Naive B cell (primary cell): ENCODE results near the gene ELMO1. TPM values are rescaled to one million over a fixed set of nuclear protein-coding genes. Genes with fewer than 3 reads are reported as not detected.

Experiments used
- ATAC-seq, 2 donors: fragments of 150-1000 bp; cut with Tn5 transposase; 2 replicates each; pipeline ENCODE4 v1.10.0; 2021; ENCODE audit warnings: low read depth in 2 of 2, mild to moderate bottlenecking in 2 of 2, moderate library complexity in 2 of 2
- DNase-seq: peaks from one replicate; pipeline ENCODE4 v3.0.0; 2022
- H3K27ac Mint-ChIP-seq, 6 donors: one replicate each; pipeline ENCODE4 v1.8.0; 2020 to 2022; ENCODE audit warnings: mild to moderate bottlenecking in 6 of 6, mixed read lengths in 6 of 6, moderate library complexity in 5 of 6, inconsistent platforms in 2 of 6
- H3K27me3 Mint-ChIP-seq, 3 donors: one replicate each; pipeline ENCODE4 v1.8.0; 2021 to 2022; ENCODE audit warnings: mixed read lengths in 3 of 3, mild to moderate bottlenecking in 1 of 3
- H3K36me3 Mint-ChIP-seq, 2 donors: one replicate each; pipeline ENCODE4 v1.8.0; 2020 to 2022; ENCODE audit warnings: mixed read lengths in 2 of 2, inconsistent platforms in 1 of 2, mild to moderate bottlenecking in 1 of 2
- H3K4me1 Mint-ChIP-seq, 3 donors: one replicate each; pipeline ENCODE4 v1.8.0; 2020 to 2022; ENCODE audit warnings: mixed read lengths in 3 of 3, inconsistent platforms in 1 of 3, mild to moderate bottlenecking in 1 of 3, moderate library complexity in 1 of 3
- H3K4me3 Mint-ChIP-seq, 8 donors: one replicate each; pipeline ENCODE4 v1.8.0; 2020 to 2022; ENCODE audit warnings: mild to moderate bottlenecking in 8 of 8, mixed read lengths in 8 of 8, moderate library complexity in 8 of 8, inconsistent platforms in 2 of 8
- H3K9me3 Mint-ChIP-seq, 7 donors: one replicate each; pipeline ENCODE4 v1.8.0; 2020 to 2022; ENCODE audit warnings: mixed read lengths in 7 of 7, mild to moderate bottlenecking in 5 of 7, inconsistent platforms in 2 of 7, moderate library complexity in 1 of 7
- polyA plus RNA-seq, 6 donors: library from polyadenylated mRNA; unstranded; fragments of 300-500 nt; fragmentation: Illumina TruSeq; gene quantifications; one replicate each; pipeline ENCODE4 v1.2.3, GENCODE V29; 2021; ENCODE audit warnings: low read depth in 6 of 6

The ELMO1 gene
- polyA plus RNA-seq, 6 donors from 2014 or later, result 42.8 to 69.9 (median 59.5) TPM

DNA sequence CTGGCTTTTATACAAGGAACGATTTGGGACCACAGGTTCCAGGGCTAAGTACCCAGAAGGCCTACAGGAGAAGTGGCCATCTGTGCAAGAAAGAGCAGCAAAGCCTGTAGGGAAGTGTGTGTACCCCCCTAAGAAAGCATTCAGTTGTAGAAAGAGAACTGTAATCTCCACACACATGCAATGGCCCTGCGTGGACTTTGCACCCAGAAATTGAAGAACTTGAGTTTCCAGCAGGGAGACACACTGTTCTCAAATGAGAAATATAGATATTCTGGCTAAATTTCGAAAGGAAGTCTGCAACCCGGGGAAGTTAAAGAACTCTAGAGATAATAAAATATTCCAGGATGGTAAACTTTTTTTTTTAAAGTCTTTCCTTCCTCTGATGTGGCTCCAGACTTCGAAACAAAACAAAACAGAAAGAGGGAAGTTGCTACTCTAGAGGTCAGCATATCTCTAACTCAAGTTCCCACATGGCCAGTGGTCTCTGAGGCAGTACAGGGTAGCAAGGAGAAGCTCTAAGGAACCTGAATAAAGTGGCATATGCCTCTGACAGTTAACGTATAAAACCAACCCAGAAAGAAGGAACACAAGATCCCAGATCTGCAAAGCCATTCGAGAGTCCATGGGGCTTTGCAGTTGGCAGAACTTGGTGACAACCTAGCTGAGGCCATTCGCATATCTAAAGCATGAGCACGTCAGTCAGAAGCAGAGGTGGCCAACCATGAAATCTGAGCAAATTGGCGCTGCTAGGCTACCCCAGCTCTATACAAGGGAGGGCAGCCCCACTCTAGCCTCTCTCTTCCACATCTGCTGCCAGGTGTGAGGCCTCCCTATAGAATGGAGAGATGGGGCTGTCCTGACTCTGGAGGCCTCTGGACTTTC, 56.6 kb downstream of the ELMO1 start:
- Mint-ChIP-seq H3K4me1 (peaks cover 59 to 77% (median 70%) of the 10 kb centered on the region in 3 donors), H3K9me3 (no peaks in the 10 kb centered on the region), H3K27ac (peak overlapping the region; percentile 36 to 93 (median 86)), H3K27me3 (no peaks in the 10 kb centered on the region), H3K36me3 (no peaks in the 10 kb centered on the region), H3K4me3 (peak overlapping the region in 5 of 8 donors; percentile 52 to 85 (median 64))
- no peak for DNase-seq
- peak; percentile 76 to 77 for ATAC-seq

DNA sequence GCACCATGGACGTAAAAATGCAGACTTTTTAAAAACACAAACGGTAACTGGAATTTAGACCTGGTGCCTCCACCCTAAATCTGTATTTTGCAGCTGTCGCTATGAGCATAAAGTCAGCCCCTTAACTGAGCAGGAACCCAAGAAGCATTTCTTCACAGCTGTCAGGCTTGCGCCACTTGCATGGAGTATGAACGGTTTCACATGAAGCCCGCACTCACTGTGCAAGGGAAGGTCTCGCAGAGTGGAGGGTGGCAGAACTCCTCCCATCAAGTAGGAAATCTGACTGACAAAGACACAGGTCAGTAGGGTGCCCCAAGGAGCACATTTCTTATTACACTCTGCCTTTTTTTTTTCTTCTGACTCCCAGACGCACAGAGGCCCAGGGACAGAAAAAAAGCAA, 58.5 kb downstream of the ELMO1 start:
- no peak for DNase-seq
- Mint-ChIP-seq H3K9me3 (no peaks in the 10 kb centered on the region), H3K36me3 (no peaks in the 10 kb centered on the region), H3K4me3 (no peak overlapping the region), H3K27me3 (no peaks in the 10 kb centered on the region), H3K4me1 (peaks cover 48 to 77% (median 55%) of the 10 kb centered on the region in 3 donors), H3K27ac (peak overlapping the region in 1 of 6 donors; percentile 59)
- no peak for ATAC-seq

DNA sequence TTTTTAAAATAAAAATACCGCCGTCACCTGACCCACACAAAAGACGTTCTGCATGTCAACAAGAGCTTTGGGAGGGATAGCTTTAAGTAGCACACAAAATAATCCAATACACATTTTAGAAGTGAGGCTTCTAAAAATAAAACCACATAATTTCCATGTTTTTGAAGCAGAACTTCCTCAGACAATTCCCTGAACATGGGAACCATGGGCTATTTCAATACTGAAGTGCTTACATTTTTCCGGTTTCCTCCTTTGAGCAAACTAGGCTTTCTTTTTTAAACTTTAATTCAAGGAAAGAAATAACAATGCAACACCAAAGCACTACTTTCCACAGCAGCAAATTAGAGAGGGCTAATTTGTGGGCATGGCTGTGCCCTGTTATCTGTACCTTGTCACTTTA, 59.9 kb downstream of the ELMO1 start:
- Mint-ChIP-seq H3K36me3 (no peaks in the 10 kb centered on the region), H3K27me3 (no peaks in the 10 kb centered on the region), H3K4me1 (peaks cover 39 to 68% (median 42%) of the 10 kb centered on the region in 3 donors), H3K27ac (peak overlapping the region in 1 of 6 donors; percentile 59), H3K9me3 (no peaks in the 10 kb centered on the region), H3K4me3 (no peak overlapping the region)
- ATAC-seq (no peak), DNase-seq (no peak)

DNA sequence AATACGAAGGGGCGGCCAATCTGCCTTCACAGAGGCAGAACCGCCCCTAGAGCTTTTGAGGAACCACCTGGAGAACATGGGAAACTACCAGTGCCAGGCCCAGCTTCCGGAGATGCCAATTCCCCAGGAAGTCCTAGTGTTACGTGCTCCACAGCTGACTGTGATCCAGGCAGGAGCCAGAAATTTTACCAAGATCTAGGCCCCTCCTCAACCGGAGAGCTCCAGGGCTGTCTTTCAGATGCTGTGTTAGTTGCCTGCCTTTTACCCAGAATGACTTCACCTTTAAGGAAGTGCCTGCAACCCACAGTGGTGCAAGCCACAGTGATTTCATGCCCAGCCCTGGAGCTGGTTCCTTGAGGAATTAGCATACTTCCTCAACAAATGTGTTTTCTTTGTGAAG, 62.9 kb downstream of the ELMO1 start:
- Mint-ChIP-seq H3K9me3 (no peaks in the 10 kb centered on the region), H3K27ac (peak overlapping the region in 3 of 6 donors; percentile 69 to 80 (median 78))
- peak; percentile 25 to 57 for ATAC-seq

DNA sequence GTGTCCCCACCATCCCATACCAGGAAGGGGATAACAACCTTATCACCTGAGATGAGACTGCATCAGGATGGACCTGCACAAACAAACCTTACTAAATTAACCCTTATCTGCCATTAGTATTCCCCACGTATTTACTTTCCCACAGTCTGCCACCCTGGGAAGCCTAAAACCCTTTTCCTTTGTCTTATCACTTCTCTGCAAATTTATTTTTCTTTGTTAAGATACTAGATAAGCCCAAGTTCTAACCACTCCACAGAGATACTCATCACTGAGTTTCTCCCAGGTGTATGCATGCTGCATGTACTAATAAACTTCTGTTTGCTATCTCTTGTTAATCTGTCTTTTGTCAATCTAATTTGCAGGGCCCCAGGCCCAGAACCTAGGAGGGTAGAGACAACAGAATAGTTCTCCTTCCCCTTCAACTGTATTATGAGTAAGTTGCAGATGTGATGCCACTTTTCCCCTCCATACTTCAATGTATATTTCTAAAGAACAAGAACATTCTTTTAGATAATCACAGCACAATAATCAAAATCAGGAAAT, 66.0 kb downstream of the ELMO1 start:
- peak overlapping the region in 3 of 6 donors; percentile 16 to 76 (median 33) for H3K27ac Mint-ChIP-seq
- no peak overlapping the region for H3K4me3 Mint-ChIP-seq
- peaks cover 11 to 13% of the 10 kb centered on the region in 2 donors for H3K36me3 Mint-ChIP-seq
- DNase-seq (no peak), ATAC-seq (no peak)
- no peaks in the 10 kb centered on the region for H3K27me3 Mint-ChIP-seq
- peaks cover 17 to 44% (median 30%) of the 10 kb centered on the region in 3 donors for H3K4me1 Mint-ChIP-seq
- H3K9me3 Mint-ChIP-seq, result peaks cover 0 to 7% (median 4%) of the 10 kb centered on the region in 7 donors

More for the DNA sequence above, 62.9 kb downstream of the ELMO1 start:
- no peaks in the 10 kb centered on the region for H3K36me3 Mint-ChIP-seq
- no peak for DNase-seq
- no peaks in the 10 kb centered on the region for H3K27me3 Mint-ChIP-seq
- H3K4me1 Mint-ChIP-seq, result peaks cover 15 to 46% (median 22%) of the 10 kb centered on the region in 3 donors
- peak overlapping the region in 1 of 8 donors; percentile 64 for H3K4me3 Mint-ChIP-seq

DNA sequence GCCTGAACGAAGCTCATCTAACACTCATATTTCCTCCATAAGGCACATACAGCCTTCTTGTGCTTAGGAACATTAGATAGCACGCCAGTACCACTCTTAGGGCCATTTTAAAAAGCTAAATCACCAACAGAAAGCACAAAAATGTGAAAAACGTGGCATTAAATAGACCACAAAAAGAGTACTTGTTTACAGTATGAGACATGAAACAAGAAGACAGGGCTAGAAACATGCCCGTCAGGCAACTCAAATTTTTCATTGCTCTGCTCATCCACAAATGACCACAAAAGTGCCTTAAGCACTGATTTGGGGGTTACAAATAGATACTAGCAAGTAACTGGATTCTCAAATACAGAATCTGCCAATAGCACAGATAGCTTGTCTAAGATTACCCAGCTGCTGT, 67.8 kb downstream of the ELMO1 start:
- Mint-ChIP-seq H3K4me3 (no peak overlapping the region), H3K4me1 (peaks cover 17 to 34% (median 29%) of the 10 kb centered on the region in 3 donors), H3K27ac (no peak overlapping the region), H3K36me3 (peaks cover 25 to 29% of the 10 kb centered on the region in 2 donors), H3K27me3 (no peaks in the 10 kb centered on the region), H3K9me3 (peaks cover 5 to 19% (median 17%) of the 10 kb centered on the region in 7 donors)
- ATAC-seq (no peak), DNase-seq (no peak)

DNA sequence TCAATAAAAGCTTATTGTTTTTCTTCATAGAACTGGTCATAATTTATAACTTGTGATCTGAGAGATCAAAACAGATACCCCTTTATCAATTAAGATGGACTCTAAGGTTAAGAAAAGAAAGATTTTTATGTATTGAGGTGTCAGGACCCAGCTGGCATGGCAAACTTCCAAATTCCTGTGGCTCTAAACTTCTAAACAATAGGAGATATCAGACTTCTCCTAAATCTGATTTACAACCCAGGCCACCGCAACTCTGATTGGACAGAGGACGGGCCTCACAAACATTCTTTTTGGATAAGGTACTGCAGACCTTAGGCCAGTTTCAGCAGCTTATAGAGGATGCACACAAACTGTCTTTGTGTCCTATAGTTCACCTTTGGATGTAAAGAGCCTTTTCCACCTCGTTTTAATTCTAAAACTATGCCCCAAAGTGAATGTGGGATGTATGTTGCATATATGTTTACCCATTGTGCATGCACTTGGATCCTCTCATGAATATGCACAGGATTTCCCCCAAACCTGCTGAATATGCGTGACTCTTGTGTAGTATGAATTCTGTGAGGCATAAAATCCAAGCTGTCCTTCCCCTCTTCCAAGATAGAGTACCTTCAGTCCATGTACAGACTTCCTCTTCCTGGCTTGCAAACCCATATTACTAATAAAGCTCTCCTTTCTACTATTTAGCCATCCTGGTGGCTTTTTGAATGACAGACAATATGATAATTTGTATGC, 69.0 kb downstream of the ELMO1 start:
- H3K27me3 Mint-ChIP-seq, result no peaks in the 10 kb centered on the region
- H3K9me3 Mint-ChIP-seq, result peaks cover 5 to 22% (median 19%) of the 10 kb centered on the region in 7 donors
- H3K36me3 Mint-ChIP-seq, result peaks cover 25 to 29% of the 10 kb centered on the region in 2 donors
- no peak for DNase-seq
- peaks cover 17 to 27% (median 18%) of the 10 kb centered on the region in 3 donors for H3K4me1 Mint-ChIP-seq
- peak overlapping the region in 1 of 6 donors; percentile 21 for H3K27ac Mint-ChIP-seq
- ATAC-seq, result no peak
- H3K4me3 Mint-ChIP-seq, result no peak overlapping the region

DNA sequence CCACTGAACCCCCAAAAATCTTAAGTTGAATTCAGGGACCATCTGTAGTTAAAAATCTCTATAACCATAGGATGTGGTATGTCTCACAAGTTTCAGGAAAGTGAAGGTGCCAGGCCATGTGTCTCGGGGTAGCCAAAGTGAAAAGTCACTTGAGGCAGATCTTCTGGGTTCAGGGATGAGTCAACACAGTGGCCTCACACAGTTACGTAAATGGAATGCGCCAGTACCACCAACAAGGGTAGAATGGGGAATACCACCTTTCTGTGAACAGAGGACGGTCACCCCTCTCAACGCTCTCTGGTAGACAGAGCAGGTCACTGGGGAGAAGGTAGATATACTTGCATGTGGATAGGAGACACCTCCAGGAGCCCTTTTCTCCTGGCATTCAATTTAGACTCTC, 71.4 kb downstream of the ELMO1 start:
- Mint-ChIP-seq H3K9me3 (peaks cover 5 to 22% (median 19%) of the 10 kb centered on the region in 7 donors), H3K36me3 (peaks cover 25 to 29% of the 10 kb centered on the region in 2 donors), H3K27me3 (no peaks in the 10 kb centered on the region), H3K4me3 (no peak overlapping the region), H3K4me1 (peaks cover 12 to 25% (median 18%) of the 10 kb centered on the region in 3 donors), H3K27ac (no peak overlapping the region)
- ATAC-seq, result no peak
- no peak for DNase-seq

DNA sequence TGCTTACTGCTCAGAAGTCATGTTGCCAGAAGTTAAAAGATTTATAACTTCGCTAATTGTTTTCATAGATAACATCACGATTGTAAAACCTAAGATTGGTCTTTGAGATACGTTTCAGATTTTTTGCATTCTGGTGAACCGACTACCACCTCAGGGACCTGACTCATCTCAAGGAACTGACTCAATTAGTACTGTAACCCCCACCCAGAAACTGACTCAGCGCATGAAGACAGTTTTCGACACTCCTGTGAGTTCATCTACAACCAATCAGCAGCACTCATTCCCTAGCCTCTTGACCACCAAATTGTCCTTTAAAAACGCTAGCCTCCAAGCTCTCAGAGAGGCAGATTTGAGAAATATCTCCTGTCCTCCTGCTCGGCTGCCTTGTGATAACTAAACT, 72.3 kb downstream of the ELMO1 start:
- DNase-seq, result no peak
- Mint-ChIP-seq H3K27ac (no peak overlapping the region), H3K36me3 (peaks cover 25 to 29% of the 10 kb centered on the region in 2 donors)

DNA sequence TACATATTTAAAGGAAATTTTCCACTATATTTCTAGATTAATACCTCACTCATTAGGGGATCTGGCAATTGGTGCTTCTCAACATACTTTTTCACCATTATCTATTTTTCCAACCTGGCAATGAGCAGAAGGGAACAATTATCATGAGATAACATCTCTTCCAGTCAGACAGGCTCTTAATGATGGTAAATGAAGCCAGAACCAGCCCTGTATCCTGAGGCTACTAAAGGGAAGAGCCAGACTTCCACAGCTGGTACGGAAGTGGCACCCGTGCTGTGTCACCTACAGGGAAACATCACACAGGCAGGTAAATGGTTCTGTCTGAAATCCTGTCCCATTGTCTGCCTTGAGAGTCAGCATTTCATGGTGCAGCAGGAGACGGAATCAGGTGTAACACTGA, 75.9 kb downstream of the ELMO1 start:
- DNase-seq, result no peak
- Mint-ChIP-seq H3K27ac (peak overlapping the region in 1 of 6 donors; percentile 16), H3K36me3 (peaks cover 14 to 15% of the 10 kb centered on the region in 2 donors), H3K9me3 (peaks cover 3 to 21% (median 12%) of the 10 kb centered on the region in 7 donors), H3K27me3 (no peaks in the 10 kb centered on the region), H3K4me3 (no peak overlapping the region), H3K4me1 (peaks cover 0 to 20% (median 19%) of the 10 kb centered on the region in 3 donors)
- ATAC-seq, result no peak

More for the DNA sequence above, 72.3 kb downstream of the ELMO1 start:
- Mint-ChIP-seq H3K4me3 (no peak overlapping the region), H3K27me3 (no peaks in the 10 kb centered on the region), H3K4me1 (peaks cover 11 to 25% (median 18%) of the 10 kb centered on the region in 3 donors), H3K9me3 (peaks cover 5 to 22% (median 19%) of the 10 kb centered on the region in 7 donors)
- ATAC-seq, result no peak

DNA sequence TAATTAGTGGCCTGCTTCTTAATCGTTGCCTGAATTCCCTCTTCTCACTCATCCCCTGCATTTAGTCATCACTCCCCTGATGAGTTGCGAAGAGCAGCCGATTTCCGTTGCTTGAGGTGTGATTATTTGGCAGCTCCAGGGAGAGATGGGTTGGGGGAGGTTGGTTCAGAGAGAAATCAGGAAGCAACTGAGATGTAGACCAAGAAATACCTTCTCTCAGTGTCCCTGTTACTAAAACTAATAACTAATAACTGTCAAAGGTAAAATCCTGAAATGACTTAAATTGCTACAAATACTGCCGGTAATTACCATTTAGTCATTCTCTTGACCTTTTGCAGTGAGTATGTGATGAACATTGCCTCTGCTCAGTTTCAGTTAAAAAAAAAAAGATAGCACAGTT, 76.9 kb downstream of the ELMO1 start:
- Mint-ChIP-seq H3K4me3 (no peak overlapping the region), H3K9me3 (peaks cover 0 to 13% (median 6%) of the 10 kb centered on the region in 7 donors), H3K27ac (no peak overlapping the region), H3K36me3 (peaks cover 7% of the 10 kb centered on the region in 2 donors), H3K27me3 (no peaks in the 10 kb centered on the region), H3K4me1 (peaks cover 2 to 24% (median 23%) of the 10 kb centered on the region in 3 donors)
- DNase-seq (no peak), ATAC-seq (no peak)

DNA sequence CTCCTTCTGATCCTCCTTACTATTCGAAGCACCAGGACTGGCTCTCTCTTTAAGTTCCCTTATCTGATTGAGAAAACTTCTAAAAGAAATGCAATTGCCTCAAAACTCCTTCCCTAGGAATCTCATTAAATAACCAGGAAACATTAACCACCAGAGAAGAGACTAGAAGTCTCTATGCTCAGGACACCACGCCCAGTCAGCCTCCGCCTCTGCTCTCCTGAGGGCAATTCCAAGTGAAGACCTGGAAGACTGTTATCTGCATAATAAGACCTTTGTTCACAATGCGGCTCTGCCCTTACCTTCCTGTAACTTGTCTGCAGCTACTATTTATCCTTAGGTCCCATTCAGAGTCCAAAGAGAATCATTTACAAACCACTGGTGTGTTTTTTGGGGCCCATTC, 78.8 kb downstream of the ELMO1 start:
- ATAC-seq, result no peak
- DNase-seq, result no peak
- Mint-ChIP-seq H3K27me3 (no peaks in the 10 kb centered on the region), H3K4me1 (peaks cover 2 to 23% (median 21%) of the 10 kb centered on the region in 3 donors), H3K36me3 (no peaks in the 10 kb centered on the region), H3K9me3 (no peaks in the 10 kb centered on the region), H3K27ac (peak overlapping the region in 1 of 6 donors; percentile 34), H3K4me3 (no peak overlapping the region)

DNA sequence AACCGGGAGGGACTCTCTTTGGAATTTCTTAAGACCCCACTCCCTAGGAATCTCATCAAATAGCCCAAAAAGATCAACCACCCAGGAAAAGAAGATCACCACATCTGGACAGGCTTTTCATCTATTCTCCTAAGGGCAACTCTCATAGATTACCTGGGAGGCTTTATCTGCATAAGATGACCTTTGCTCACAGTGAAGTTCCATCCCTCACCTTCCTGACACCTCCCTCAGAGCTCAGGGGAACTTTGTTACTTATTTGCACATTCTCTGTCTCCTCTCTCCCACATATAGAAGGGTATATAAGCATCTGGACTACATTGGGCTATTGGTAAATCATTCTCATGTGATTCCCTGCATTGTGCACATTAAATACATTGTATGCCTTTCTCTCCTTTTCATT, 80.1 kb downstream of the ELMO1 start:
- H3K9me3 Mint-ChIP-seq, result no peaks in the 10 kb centered on the region
- DNase-seq (no peak), ATAC-seq (no peak)
- H3K4me3 Mint-ChIP-seq, result no peak overlapping the region
- H3K4me1 Mint-ChIP-seq, result peaks cover 10 to 29% (median 22%) of the 10 kb centered on the region in 3 donors
- no peaks in the 10 kb centered on the region for H3K36me3 Mint-ChIP-seq
- no peaks in the 10 kb centered on the region for H3K27me3 Mint-ChIP-seq
- no peak overlapping the region for H3K27ac Mint-ChIP-seq
